PC-3 (cell line): ENCODE measurements around the gene HUNK.

Experiments
- CTCF ChIP-seq: fragments of 300-600 bp; sonication (generic); conservative IDR thresholded peaks from 2 replicates; pipeline ENCODE4 v1.5.1; 2017; ENCODE audit warnings: antibody characterized with exemption, low read depth, mild to moderate bottlenecking, low read length
- EZH2 ChIP-seq: fragments of 300-600 bp; sonication (generic); IDR thresholded peaks from one replicate; pipeline ENCODE4 v1.6.1; 2017; ENCODE audit warnings: antibody characterized with exemption, mild to moderate bottlenecking, low read length; ENCODE audit not compliant: unreplicated experiment

- TF ChIP-seq CTCF (no peak), EZH2 (no peak)
Observed at GRCh38 chr21:31908106-31909031, 35.5 kb downstream of the HUNK start.
